HG03025 (cell line): ENCODE measurements around the gene SPEN.

ENCODE experiments used
- ATAC-seq: cut with Tn5 transposase; IDR thresholded peaks from one replicate; pipeline ENCODE4 v1.9.1; 2021; ENCODE audit warnings: mild to moderate bottlenecking, moderate library complexity; ENCODE audit not compliant: unreplicated experiment, low FRiP score

SPEN gene

GRCh38 chr1:15933684-15934083, 86.2 kb downstream of the SPEN start:
- ATAC-seq: no peak

DNA sequence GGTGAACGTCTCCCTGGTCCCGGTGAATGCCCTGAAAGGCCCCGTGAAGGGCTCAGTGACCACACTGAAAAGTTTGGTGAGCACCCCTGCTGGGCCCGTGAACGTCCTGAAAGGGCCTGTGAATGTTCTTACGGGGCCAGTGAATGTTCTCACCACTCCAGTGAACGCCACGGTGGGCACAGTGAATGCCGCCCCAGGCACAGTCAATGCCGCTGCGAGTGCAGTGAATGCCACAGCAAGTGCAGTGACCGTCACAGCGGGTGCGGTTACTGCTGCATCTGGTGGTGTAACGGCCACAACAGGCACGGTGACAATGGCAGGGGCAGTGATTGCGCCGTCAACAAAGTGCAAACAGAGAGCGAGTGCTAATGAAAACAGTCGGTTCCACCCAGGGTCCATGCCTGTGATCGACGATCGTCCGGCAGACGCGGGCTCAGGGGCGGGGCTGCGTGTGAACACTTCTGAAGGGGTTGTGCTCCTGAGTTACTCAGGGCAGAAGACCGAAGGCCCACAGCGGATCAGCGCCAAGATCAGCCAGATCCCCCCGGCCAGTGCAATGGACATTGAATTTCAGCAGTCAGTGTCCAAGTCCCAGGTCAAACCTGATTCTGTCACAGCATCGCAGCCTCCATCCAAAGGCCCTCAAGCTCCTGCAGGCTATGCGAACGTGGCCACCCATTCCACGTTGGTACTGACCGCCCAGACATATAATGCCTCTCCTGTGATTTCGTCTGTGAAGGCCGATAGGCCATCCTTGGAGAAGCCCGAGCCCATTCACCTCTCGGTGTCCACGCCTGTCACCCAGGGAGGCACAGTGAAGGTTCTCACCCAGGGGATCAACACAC, 86.9 kb downstream of the SPEN start:
- no peak for ATAC-seq

DNA sequence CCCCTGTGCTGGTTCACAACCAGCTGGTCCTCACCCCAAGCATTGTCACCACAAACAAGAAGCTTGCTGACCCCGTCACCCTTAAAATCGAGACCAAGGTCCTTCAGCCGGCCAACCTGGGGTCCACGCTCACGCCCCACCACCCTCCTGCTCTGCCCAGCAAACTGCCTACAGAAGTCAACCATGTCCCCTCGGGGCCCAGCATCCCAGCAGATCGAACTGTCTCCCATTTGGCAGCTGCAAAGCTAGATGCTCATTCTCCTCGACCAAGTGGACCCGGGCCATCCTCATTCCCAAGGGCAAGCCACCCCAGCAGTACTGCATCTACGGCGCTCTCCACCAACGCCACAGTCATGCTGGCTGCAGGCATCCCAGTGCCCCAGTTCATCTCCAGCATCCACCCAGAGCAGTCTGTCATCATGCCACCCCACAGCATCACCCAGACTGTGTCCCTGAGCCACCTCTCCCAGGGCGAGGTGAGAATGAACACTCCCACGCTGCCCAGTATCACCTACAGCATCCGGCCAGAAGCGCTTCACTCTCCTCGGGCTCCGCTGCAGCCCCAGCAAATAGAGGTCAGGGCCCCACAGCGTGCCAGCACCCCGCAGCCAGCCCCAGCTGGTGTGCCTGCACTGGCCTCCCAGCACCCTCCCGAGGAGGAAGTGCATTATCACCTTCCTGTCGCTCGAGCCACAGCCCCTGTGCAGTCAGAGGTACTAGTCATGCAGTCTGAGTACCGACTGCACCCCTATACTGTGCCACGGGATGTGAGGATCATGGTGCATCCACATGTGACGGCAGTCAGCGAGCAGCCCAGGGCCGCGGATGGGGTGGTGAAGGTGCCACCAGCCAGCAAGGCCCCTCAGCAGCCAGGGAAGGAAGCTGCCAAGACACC, 87.8 kb downstream of the SPEN start:
- ATAC-seq: no peak

DNA sequence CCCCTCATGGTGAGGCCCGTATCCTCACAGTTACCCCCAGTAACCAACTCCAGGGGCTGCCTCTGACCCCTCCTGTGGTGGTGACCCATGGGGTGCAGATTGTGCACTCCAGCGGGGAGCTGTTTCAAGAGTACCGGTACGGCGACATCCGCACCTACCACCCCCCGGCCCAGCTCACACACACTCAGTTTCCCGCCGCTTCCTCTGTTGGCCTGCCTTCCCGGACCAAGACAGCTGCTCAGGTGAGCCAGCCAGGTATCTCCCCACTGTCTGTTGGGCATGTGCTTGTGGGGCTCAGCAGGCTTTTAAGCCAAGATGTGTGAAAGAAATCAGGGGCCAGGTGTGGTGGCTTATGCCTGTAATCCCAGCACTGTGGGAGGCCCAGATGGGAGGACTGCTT, 88.5 kb downstream of the SPEN start:
- no peak for ATAC-seq

GRCh38 chr1:15937146-15937545, 89.6 kb downstream of the SPEN start:
- ATAC-seq: no peak

GRCh38 chr1:15937706-15938168, 90.2 kb downstream of the SPEN start:
- ATAC-seq: no peak

DNA sequence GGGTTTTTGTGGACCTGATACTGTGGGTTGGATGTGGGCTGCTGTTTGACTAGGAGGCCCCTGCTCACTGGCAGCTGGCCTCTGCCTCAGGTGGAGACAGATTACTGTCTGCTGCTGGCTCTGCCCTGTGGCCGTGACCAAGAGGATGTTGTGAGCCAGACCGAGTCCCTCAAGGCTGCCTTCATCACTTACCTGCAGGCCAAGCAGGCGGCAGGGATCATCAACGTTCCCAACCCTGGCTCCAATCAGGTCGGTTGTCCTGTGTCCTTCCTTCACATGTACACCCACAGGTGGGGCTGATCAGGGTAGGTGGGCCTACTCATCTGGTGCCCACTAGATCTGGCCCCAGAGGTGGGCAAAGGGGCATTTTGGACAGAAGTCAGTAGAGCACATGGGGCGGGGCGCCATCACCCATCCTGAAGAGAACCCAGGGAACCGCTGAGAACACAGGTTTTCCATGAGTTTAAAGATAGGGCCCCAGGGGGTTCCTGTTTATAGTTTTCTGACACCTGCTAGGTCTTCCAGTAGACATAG, 91.2 kb downstream of the SPEN start:
- ATAC-seq: no peak

DNA sequence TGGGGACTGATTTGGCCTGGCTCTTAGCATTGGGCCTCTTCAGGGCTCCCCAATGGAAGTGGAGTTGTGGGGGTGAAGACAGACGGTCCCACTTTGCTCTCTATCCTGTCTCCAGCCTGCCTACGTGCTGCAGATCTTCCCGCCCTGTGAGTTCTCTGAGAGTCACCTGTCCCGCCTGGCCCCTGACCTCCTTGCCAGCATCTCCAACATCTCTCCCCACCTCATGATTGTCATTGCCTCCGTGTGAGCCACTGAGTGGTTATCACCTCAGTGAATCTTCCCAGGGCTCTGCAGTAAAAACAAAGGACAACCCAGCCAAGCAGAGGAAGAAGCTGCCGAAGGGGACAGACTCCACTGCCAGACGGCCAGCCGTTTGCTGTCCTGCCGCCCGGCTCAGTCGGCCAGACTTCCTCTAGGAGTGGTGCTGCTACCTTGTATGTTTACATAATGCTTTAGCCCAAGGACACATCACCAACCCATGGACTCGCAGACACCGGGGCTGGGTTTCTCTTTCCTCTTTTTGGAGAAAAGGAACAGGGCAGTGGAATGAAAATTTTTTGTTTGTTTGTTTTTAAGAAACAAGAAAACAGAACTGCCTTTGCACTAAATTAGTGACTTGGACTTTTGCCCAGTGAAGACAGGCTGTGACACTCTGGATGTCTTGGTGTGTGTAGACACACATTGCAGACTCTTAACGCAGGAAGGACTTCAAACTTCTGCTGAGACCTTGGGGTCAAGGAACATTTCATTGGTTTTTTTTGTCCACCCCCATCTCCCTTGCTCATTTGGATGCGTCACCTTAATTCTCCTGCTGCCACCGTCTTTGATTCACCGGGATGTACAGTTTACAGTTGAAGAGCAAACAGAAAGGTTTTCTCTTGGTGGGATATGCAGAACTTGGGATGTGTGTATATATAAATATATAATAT, 91.9 kb downstream of the SPEN start:
- no peak for ATAC-seq

GRCh38 chr1:15940110-15941043, 92.9 kb downstream of the SPEN start:
- no peak for ATAC-seq

DNA sequence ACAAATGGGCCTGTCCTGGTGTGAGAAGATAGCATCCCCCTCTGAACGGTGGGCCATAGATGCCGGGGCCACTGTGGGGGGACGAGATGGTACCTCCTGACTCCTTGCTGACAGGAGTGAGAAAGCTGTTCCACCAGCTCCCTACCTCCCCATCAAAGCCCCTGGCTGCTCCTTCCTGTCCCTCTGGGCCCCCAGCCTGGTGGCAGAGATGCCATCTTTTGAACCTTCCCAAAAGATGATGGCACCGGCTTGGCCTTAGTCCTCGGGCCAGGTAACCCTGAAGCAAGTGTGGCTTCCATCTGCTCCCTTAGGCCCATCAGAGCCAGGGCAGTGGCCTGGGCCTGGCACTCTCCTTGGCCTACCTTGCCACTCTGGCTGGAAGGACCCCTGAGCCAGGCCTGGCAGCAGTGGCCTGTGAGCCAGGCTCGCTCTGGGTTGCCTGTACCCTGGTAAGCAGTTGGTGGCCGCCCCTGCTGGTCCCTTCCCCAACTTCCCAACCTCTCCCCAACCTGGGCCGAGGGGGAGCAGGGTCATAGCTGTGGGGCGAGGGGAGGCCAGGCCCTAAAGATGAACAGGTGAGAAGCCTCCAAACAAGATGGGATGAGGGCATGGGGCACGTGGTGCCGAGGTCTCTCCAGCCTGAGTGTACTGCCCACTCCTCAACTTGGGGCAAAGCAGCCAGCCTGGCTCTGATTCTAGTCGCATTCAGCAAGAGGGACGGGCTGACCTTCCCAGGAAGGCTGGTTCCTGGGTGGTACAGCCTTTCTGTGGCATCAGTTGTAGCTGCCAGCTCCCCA, 93.7 kb downstream of the SPEN start:
- ATAC-seq: no peak

- ATAC-seq: no peak
Measured at GRCh38 chr1:15941899-15942660, 94.6 kb downstream of the SPEN start.

- no peak for ATAC-seq
Measured at GRCh38 chr1:15942661-15943327, 95.3 kb downstream of the SPEN start.

GRCh38 chr1:15943328-15943991, 96.0 kb downstream of the SPEN start:
- no peak for ATAC-seq

DNA sequence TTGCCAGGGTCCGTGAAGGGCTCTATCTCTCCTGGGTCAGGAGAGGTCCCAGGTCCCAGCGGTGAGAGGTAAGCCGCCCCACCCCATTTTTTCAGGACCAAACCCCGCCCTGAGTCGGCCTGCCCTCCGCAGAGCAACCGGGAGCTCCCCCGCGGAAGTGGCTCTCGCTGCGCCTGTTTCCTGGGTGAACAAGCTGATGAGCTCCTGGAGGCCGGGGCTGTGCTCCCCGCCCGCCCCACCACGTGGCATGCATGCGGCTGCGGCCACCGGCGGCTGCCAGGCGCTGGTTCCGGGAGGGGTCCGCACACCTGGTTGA, 96.4 kb downstream of the SPEN start:
- ATAC-seq: no peak

DNA sequence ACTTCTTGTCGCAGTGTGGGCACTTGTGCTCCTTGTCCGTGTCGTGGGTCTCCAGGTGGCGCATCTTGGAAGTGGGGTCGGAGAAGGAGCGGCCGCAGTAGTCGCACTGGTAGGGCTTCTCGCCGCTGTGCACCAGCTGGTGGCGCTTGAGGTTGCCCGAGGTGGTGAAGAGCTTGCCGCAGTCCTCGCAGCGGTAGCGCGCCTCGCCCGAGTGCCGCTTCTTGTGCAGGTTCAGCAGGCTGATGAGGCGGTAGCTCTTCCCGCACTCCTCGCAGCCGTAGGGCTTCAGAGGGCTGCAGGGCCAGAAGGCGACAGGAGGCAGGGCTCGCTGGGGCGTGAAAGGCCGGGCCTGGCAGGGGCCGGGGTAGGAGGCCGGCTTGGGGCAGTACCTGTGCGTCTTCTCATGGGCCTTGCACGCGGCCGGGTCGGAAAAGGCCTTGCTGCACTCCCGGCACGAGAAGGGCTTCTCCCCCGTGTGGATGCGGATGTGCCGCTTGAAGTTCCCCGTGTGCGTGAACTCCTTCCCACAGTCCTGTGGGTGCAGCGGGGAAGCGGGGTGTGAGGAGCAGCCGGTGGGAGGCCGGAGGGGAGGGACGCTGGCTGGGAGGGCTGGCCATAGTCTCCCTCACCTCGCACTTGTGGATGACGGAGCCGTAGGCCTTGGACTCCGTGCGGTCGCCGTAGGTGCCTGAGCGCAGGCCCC, 97.0 kb downstream of the SPEN start:
- ATAC-seq: no peak
